ENCODE measurements around the gene PRLH. TPM values are rescaled to one million over a fixed set of nuclear protein-coding genes. Genes with fewer than 3 reads are reported as not detected.
A peak's percentile ranks its signal among the peaks of the same experiment; 100 is the strongest.

The PRLH gene
- total and polyA plus RNA-seq, 2 donors (not counting 1 experiment from before 2014, with no cell fraction given) = not detected

DNA sequence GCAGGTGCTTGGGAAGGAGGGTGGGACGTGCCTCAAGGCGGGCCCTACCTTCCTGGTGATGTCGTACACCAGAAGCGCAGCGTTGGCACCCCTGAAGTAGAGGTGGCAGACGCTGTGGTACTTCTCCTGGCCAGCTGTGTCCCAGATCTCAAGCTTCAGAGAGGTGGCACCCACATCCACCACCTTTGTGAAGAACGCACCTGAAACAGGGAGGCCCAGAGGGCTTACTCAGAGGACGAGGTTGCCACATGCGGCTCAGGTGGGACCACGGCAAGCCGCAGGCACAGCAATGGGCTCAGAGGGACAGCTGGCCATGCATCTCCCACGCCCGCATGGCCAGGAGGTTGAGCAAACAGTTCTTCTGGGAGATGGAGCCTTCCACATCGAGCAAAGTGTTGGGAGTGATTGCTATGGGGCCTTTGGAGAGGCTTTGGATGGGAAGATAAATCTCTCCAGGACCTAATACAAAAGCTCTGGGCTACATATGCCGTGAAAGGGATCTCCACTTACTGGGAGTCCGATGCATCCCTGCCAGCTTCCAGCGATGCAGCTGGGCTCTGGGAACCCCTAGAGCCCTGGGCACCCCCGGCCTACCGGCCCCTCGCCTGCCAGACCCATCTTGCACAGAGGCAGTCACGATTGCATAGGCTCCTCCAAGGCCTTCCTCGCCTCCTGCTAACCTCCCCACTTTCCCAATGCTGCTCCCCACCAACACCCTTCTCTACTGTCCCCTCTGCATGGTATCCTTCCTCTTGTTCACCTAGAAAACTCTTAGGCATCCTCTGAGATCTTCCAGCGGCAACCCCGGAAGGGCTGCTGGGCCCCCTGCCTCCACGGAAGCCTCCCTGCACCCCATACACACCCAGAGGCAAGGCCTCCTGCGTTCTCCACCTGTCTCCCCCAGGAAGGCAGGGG lies 11.8 kb downstream of the PRLH start:
- no peaks in the 10 kb centered on the region for H4K20me1 ChIP-seq (ENCODE audit: control insufficient read depth, extremely low read depth, insufficient read depth, low read length)
- no peaks in the 10 kb centered on the region for H3K79me2 ChIP-seq (ENCODE audit: control insufficient read depth, insufficient read depth, low read length)
- H3K9ac ChIP-seq (ENCODE audit: insufficient read depth, low read length) = no peak overlapping the region
- no peak overlapping the region for H2AFZ ChIP-seq (ENCODE audit: low read length)
- TF ChIP-seq EZH2 (IDR thresholded peaks at IDR 0.05; ENCODE audit: low read length, missing control alignments) = no peak
- TF ChIP-seq, protein P1, sequence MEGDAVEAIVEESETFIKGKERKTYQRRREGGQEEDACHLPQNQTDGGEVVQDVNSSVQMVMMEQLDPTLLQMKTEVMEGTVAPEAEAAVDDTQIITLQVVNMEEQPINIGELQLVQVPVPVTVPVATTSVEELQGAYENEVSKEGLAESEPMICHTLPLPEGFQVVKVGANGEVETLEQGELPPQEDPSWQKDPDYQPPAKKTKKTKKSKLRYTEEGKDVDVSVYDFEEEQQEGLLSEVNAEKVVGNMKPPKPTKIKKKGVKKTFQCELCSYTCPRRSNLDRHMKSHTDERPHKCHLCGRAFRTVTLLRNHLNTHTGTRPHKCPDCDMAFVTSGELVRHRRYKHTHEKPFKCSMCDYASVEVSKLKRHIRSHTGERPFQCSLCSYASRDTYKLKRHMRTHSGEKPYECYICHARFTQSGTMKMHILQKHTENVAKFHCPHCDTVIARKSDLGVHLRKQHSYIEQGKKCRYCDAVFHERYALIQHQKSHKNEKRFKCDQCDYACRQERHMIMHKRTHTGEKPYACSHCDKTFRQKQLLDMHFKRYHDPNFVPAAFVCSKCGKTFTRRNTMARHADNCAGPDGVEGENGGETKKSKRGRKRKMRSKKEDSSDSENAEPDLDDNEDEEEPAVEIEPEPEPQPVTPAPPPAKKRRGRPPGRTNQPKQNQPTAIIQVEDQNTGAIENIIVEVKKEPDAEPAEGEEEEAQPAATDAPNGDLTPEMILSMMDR (conservative IDR thresholded peaks at IDR 0.05 in 1 of 2, IDR thresholded peaks at IDR 0.05 in 1 of 2; ENCODE audit: low read depth in 1 of 2, low read length in 2 of 2) = no peak
- no peaks in the 10 kb centered on the region for H3K36me3 ChIP-seq (ENCODE audit: control insufficient read depth, insufficient read depth, low read length)
- H3K4me2 ChIP-seq (ENCODE audit: extremely low read depth, insufficient read depth, low read length) = no peak overlapping the region
- DNase-seq (ENCODE audit: low read depth in 2 of 2) = no peak
- H3K4me3 ChIP-seq (replicated peaks in 1 of 4; ENCODE audit: control extremely low read depth in 1 of 4, insufficient read depth in 1 of 4, low read depth in 3 of 4, low read length in 4 of 4) = no peak overlapping the region
- no peaks in the 10 kb centered on the region for H3K9me3 ChIP-seq (ENCODE audit: control insufficient read depth, insufficient read depth, low read depth, low read length)
- H3K27ac ChIP-seq (ENCODE audit: insufficient read depth, low read length) = no peak overlapping the region
- peaks cover 2% of the 10 kb centered on the region for H3K4me1 ChIP-seq (ENCODE audit: control insufficient read depth, extremely low read depth, insufficient read depth, low read length)
- no peaks in the 10 kb centered on the region for H3K27me3 ChIP-seq (ENCODE audit: control insufficient read depth, insufficient read depth, low read length)

DNA sequence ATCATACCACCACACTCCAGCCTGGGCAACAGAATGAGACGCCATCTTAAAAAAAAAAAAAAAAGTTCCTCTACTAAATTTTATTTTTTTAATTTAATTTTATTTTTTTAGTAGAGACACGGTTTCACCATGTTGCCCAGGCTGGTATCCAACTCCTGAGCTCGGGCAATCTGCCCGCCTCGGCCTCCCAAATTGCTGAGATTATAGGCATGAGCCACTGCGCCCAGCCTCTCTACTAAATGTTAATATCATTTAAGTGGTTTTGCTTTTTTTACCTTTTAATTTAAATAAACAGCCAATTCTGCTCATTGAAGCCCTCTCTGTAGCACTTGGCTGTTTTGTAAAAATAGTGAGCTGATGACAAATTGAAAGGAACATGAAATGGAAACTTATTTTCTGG lies 15.0 kb downstream of the PRLH start:
- Histone ChIP-seq H3K79me2 (ENCODE audit: control insufficient read depth, insufficient read depth, low read length) (no peaks in the 10 kb centered on the region), H3K4me2 (ENCODE audit: extremely low read depth, insufficient read depth, low read length) (peak overlapping the region; percentile 78), H2AFZ (ENCODE audit: low read length) (no peak overlapping the region), H3K9ac (ENCODE audit: insufficient read depth, low read length) (no peak overlapping the region), H3K27ac (ENCODE audit: insufficient read depth, low read length) (no peak overlapping the region), H3K4me3 (replicated peaks in 1 of 4; ENCODE audit: control extremely low read depth in 1 of 4, insufficient read depth in 1 of 4, low read depth in 3 of 4, low read length in 4 of 4) (no peak overlapping the region), H3K4me1 (ENCODE audit: control insufficient read depth, extremely low read depth, insufficient read depth, low read length) (peaks cover 2% of the 10 kb centered on the region), H3K36me3 (ENCODE audit: control insufficient read depth, insufficient read depth, low read length) (no peaks in the 10 kb centered on the region), H3K27me3 (ENCODE audit: control insufficient read depth, insufficient read depth, low read length) (no peaks in the 10 kb centered on the region), H3K9me3 (ENCODE audit: control insufficient read depth, insufficient read depth, low read depth, low read length) (no peaks in the 10 kb centered on the region), H4K20me1 (ENCODE audit: control insufficient read depth, extremely low read depth, insufficient read depth, low read length) (no peaks in the 10 kb centered on the region)
- DNase-seq (ENCODE audit: low read depth in 2 of 2) = no peak
- TF ChIP-seq, protein P1 (conservative IDR thresholded peaks at IDR 0.05 in 1 of 2, IDR thresholded peaks at IDR 0.05 in 1 of 2; ENCODE audit: low read depth in 1 of 2, low read length in 2 of 2) = no peak
- no peak for TF ChIP-seq EZH2 (IDR thresholded peaks at IDR 0.05; ENCODE audit: low read length, missing control alignments)

- no peaks in the 10 kb centered on the region for H3K36me3 ChIP-seq (ENCODE audit: control insufficient read depth, insufficient read depth, low read length)
- H4K20me1 ChIP-seq (ENCODE audit: control insufficient read depth, extremely low read depth, insufficient read depth, low read length) = no peaks in the 10 kb centered on the region
- H3K4me3 ChIP-seq (replicated peaks in 1 of 4; ENCODE audit: control extremely low read depth in 1 of 4, insufficient read depth in 1 of 4, low read depth in 3 of 4, low read length in 4 of 4) = peak overlapping the region in 1 of 4 experiments; percentile 37
- peak overlapping the region; percentile 74 for H2AFZ ChIP-seq (ENCODE audit: low read length)
- H3K9ac ChIP-seq (ENCODE audit: insufficient read depth, low read length) = peak overlapping the region; percentile 62
- TF ChIP-seq EZH2 (IDR thresholded peaks at IDR 0.05; ENCODE audit: low read length, missing control alignments) = no peak
- TF ChIP-seq, protein P1 (conservative IDR thresholded peaks at IDR 0.05 in 1 of 2, IDR thresholded peaks at IDR 0.05 in 1 of 2; ENCODE audit: low read depth in 1 of 2, low read length in 2 of 2) = peak; percentile 52 to 67
- H3K9me3 ChIP-seq (ENCODE audit: control insufficient read depth, insufficient read depth, low read depth, low read length) = no peaks in the 10 kb centered on the region
- no peak overlapping the region for H3K27ac ChIP-seq (ENCODE audit: insufficient read depth, low read length)
- DNase-seq (ENCODE audit: low read depth in 2 of 2) = peak; percentile 58 to 81
- H3K79me2 ChIP-seq (ENCODE audit: control insufficient read depth, insufficient read depth, low read length) = no peaks in the 10 kb centered on the region
- no peaks in the 10 kb centered on the region for H3K27me3 ChIP-seq (ENCODE audit: control insufficient read depth, insufficient read depth, low read length)
- peaks cover 2% of the 10 kb centered on the region for H3K4me1 ChIP-seq (ENCODE audit: control insufficient read depth, extremely low read depth, insufficient read depth, low read length)
- peak overlapping the region; percentile 78 for H3K4me2 ChIP-seq (ENCODE audit: extremely low read depth, insufficient read depth, low read length)
These were observed 15.7 kb downstream of the PRLH start for GRCh38 chr2:237581751-237582746.

Measured in fibroblast of lung (primary cell).